ENCODE data around the gene RCC2. TPM values are rescaled to one million over a fixed set of nuclear protein-coding genes. Genes with fewer than 3 reads are reported as not detected.

Gene RCC2
- total and polyA plus RNA-seq, 2 of the 4 experiments (the other 2 are of a cell fraction): 24.0 to 38.9 TPM

DNA sequence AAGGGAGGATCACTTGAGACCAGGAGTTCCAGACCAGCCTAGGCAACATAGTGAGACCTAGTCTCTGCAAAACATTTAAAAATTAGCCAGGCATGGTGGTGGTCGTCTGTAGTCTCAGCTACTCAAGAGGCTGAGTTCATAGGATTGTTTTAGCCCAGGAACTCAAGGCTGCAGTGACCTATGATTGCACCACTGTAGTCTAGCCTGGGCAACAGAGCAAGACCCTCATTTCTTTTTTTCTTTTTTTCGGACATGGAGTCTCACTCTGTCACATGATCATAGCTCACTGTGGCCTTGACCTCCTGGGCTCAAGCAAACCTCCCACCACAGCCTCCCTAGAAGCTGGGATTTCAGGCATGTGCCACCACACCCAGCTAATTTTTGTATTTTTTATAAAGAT is 31.9 kb upstream of the RCC2 start:
- no peaks in the 10 kb centered on the region for H3K36me3 ChIP-seq (ENCODE audit: control insufficient read depth, insufficient read depth, low read length)
- no peak overlapping the region for H3K23ac ChIP-seq (ENCODE audit: low read depth, low read length)
- WGBS, 2 experiments (ENCODE audit: extremely low coverage in 2 of 2, insufficient read length in 1 of 2): 100% methylated on average over 1 of the region's 2 CpGs; no CpG with 5 or more reads in 1 of the 2 experiments
- no peaks in the 10 kb centered on the region for H3K4me1 ChIP-seq (ENCODE audit: control insufficient read depth, insufficient read depth, low read length)
- intact Hi-C loops (cut with micrococcal nuclease) (loop anchor here (5.0 kb wide), 1 partner anchor 886 kb away; no protein-coding TSS in a partner anchor), dilution Hi-C loops (cut with HindIII; ENCODE audit: low sequenced_read_pairs, unreplicated experiment) (no loop called here), in situ Hi-C loops (cut with MboI; ENCODE audit: low sequenced_read_pairs) (no loop called here)
- H2AK5ac ChIP-seq (ENCODE audit: low read depth, low read length): no peak overlapping the region
- H2BK15ac ChIP-seq (ENCODE audit: low read depth, low read length): no peak overlapping the region
- no peak overlapping the region for H2BK5ac ChIP-seq (ENCODE audit: low read depth, low read length, poor library complexity, severe bottlenecking)
- H2BK120ac ChIP-seq (ENCODE audit: low read depth, low read length): no peak overlapping the region
- TF ChIP-seq CEBPB (IDR thresholded peaks at IDR 0.05; ENCODE audit: low read depth, low read length): no peak
- no peak for TF ChIP-seq CHD1 (IDR thresholded peaks at IDR 0.05; ENCODE audit: low read depth, low read length)
- no peak for TF ChIP-seq MXI1 (IDR thresholded peaks at IDR 0.05; ENCODE audit: borderline replicate concordance, low read depth, low read length)
- TF ChIP-seq MAZ (IDR thresholded peaks at IDR 0.05; ENCODE audit: borderline replicate concordance, low read depth, low read length): no peak
- no peak for TF ChIP-seq SMC3 (IDR thresholded peaks at IDR 0.05; ENCODE audit: low read depth, low read length)
- TF ChIP-seq RFX5 (IDR thresholded peaks at IDR 0.05; ENCODE audit: low read depth, low read length): no peak
- no peak for TF ChIP-seq BHLHE40 (IDR thresholded peaks at IDR 0.05; ENCODE audit: low read depth, low read length)
- no peak for TF ChIP-seq FOS (IDR thresholded peaks at IDR 0.05; ENCODE audit: low read depth, low read length)
- TF ChIP-seq, protein P1, sequence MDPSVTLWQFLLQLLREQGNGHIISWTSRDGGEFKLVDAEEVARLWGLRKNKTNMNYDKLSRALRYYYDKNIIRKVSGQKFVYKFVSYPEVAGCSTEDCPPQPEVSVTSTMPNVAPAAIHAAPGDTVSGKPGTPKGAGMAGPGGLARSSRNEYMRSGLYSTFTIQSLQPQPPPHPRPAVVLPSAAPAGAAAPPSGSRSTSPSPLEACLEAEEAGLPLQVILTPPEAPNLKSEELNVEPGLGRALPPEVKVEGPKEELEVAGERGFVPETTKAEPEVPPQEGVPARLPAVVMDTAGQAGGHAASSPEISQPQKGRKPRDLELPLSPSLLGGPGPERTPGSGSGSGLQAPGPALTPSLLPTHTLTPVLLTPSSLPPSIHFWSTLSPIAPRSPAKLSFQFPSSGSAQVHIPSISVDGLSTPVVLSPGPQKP (IDR thresholded peaks at IDR 0.05; ENCODE audit: borderline replicate concordance, low read depth, low read length): no peak
- TF ChIP-seq USF2 (IDR thresholded peaks at IDR 0.05; ENCODE audit: low read depth, low read length): no peak
- no peak for TF ChIP-seq NFE2L2 (IDR thresholded peaks at IDR 0.05; ENCODE audit: low read depth, low read length)
- TF ChIP-seq CTCF (conservative IDR thresholded peaks at IDR 0.05; ENCODE audit: low read depth, low read length): no peak
- H2AFZ ChIP-seq (replicated peaks; ENCODE audit: low read length, poor library complexity): no peak overlapping the region
- H2BK20ac ChIP-seq (ENCODE audit: low read depth, low read length): no peak overlapping the region
- H3K4me3 ChIP-seq (ENCODE audit: insufficient read depth, low read depth, low read length): no peak overlapping the region
- no peak overlapping the region for H4K5ac ChIP-seq (ENCODE audit: low read depth, low read length)
- no peak overlapping the region for H4K91ac ChIP-seq (ENCODE audit: insufficient read depth, low read depth, low read length)
- H3K18ac ChIP-seq (ENCODE audit: low read depth, low read length): no peak overlapping the region
- H3K4ac ChIP-seq (ENCODE audit: low read depth, low read length): no peak overlapping the region
- no peak overlapping the region for H2AK9ac ChIP-seq (replicated peaks; ENCODE audit: low read depth, low read length, poor library complexity)
- POLR2A ChIA-PET (ENCODE audit: unreplicated experiment): no interaction called here
- H4K8ac ChIP-seq (ENCODE audit: low read depth in 2 of 2, low read length in 2 of 2): no peak overlapping the region
- H3K4me2 ChIP-seq (ENCODE audit: low read depth, low read length): no peak overlapping the region
- no TSS peak for BruUV-seq (replicated peaks)
- H3K9me3 ChIP-seq (ENCODE audit: control insufficient read depth, insufficient read depth, low read length): no peaks in the 10 kb centered on the region
- H3K14ac ChIP-seq (replicated peaks; ENCODE audit: low read depth, low read length): no peak overlapping the region
- no peaks in the 10 kb centered on the region for H3K79me1 ChIP-seq (ENCODE audit: low read depth in 1 of 2, low read length in 2 of 2)
- H3K27ac ChIP-seq (ENCODE audit: insufficient read depth, low read length): no peak overlapping the region
- H3K27me3 ChIP-seq (ENCODE audit: control insufficient read depth, insufficient read depth, low read length): no peaks in the 10 kb centered on the region; the same call in 1 of the 2 replicates
- H3K9me1 ChIP-seq (ENCODE audit: insufficient read depth, low read length): no peaks in the 10 kb centered on the region
- no peak overlapping the region for H3K56ac ChIP-seq (ENCODE audit: extremely low read depth, insufficient read depth, low read length)
- H3K9ac ChIP-seq (ENCODE audit: low read depth, low read length): no peak overlapping the region
- ATAC-seq (ENCODE audit: low read depth): no peak
- DNase-seq: no peak
- no peaks in the 10 kb centered on the region for H4K20me1 ChIP-seq (ENCODE audit: insufficient read depth, low read length)
- CTCF ChIA-PET: no interaction called here
